VCaP (cell line): ENCODE results near the gene UBE2M.

ENCODE experiments used
- H3K27ac ChIP-seq: fragments of 450-650 bp; 2 replicates; pipeline ENCODE4 v1.5.1; 2017
- TF ChIP-seq, protein P1 (sequence below): fragments of 450-650 bp; conservative IDR thresholded peaks from 2 replicates; pipeline ENCODE4 v1.5.1; 2017; ENCODE audit warnings: mild to moderate bottlenecking, moderate library complexity

The UBE2M gene

DNA sequence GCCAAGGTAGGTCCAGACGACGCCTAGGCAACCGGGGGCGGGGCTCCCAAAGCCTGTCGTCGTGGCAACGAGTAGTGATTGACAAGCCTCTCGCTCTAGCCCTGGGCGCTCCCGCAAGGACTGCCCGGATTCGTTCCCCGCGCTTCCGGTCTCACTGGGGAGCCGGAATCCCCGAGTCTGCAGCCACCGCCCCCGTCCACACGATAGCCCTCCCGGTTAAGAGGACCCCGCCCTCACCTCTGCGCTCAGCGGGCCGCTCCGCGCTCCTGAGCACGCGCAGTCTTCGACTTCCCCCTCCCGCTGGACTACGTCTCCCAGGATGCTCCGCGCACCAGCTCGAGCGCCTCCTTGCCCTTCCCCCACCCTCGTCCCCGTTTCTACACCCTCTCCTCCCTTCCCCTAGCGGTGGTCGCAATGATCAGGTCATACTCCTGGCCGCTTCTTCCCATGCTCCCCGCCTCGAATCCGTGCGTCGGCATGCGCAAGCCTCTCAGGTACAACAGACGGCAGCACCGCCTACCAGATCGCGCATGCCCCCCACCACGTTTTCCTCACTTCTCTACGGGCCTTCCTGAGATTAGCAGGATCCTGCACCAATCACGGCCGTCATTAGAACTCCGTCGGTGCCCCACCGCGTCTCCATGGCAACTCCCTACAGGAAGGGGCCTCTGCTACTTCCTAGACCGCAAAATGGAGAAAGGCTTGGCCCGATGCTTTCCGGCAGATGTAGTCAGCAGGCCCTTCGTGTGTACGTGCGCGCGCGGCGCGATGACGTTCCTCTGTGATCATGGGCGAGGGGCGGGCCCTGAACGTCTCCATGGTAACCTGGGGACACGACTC is 14.6 kb upstream of the UBE2M start, which contains the start of gene MZF1:
TSS of gene MZF1 (minus strand) at position 518 of the 840 bp plus-strand sequence. CDS start 1,946 bp downstream, outside the sequence.
- TF ChIP-seq, protein P1, sequence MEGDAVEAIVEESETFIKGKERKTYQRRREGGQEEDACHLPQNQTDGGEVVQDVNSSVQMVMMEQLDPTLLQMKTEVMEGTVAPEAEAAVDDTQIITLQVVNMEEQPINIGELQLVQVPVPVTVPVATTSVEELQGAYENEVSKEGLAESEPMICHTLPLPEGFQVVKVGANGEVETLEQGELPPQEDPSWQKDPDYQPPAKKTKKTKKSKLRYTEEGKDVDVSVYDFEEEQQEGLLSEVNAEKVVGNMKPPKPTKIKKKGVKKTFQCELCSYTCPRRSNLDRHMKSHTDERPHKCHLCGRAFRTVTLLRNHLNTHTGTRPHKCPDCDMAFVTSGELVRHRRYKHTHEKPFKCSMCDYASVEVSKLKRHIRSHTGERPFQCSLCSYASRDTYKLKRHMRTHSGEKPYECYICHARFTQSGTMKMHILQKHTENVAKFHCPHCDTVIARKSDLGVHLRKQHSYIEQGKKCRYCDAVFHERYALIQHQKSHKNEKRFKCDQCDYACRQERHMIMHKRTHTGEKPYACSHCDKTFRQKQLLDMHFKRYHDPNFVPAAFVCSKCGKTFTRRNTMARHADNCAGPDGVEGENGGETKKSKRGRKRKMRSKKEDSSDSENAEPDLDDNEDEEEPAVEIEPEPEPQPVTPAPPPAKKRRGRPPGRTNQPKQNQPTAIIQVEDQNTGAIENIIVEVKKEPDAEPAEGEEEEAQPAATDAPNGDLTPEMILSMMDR: no peak
- H3K27ac ChIP-seq: peak within 1 kb of the TSS; percentile 99

GRCh38 chr19:58572026-58572817 is 13.8 kb upstream of the UBE2M start:
- peak overlapping the region; percentile 99 for H3K27ac ChIP-seq

GRCh38 chr19:58571575-58571947 is 13.2 kb upstream of the UBE2M start:
- H3K27ac ChIP-seq: peak overlapping the region; percentile 99
- TF ChIP-seq, protein P1: no peak

More at GRCh38 chr19:58572026-58572817, 13.8 kb upstream of the UBE2M start:
- TF ChIP-seq, protein P1: no peak

DNA sequence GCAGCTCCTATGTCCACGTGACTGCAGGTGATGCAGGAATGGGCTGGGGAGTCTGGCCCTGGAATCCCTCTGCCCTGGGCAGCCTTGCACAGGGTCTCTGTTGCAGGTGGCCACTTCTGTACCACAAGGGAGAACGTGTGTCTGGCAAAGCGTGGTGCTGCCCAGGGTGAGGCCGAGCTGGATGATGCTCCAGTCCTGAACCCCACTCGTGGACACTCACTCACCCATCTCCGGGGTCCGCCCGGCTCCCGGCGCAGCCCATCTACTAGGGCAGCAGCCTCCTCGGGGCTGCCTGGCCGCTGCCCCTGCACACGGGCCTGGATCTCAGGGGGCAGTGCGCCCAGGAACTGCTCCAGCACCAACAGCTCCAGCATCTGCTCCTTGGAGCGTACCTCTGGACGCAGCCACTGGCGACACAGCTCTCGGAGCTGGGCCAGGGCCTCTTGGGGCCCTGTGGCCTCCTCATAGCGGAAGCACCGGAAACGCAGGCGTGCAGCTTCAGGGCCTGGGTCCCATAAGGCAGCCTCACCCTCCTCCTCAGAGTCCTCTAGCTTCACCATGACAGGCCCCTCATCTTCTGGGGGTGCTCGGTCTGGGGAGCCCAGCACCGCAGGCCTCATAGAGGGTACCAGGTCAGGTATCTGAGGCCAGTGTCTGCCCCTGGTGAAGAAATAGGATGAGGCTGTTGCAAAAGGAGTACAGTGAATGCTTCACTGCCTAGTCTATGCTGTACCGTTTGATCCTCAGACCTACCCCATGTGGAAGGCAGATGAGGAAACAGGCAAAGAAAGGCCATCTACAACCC is 12.6 kb upstream of the UBE2M start:
- TF ChIP-seq, protein P1: no peak
- H3K27ac ChIP-seq: peak overlapping the region; percentile 99; the same call in 1 of the 2 replicates

- TF ChIP-seq, protein P1: no peak
- H3K27ac ChIP-seq: no peak overlapping the region
Measured at GRCh38 chr19:58569943-58570670, 11.7 kb upstream of the UBE2M start.

DNA sequence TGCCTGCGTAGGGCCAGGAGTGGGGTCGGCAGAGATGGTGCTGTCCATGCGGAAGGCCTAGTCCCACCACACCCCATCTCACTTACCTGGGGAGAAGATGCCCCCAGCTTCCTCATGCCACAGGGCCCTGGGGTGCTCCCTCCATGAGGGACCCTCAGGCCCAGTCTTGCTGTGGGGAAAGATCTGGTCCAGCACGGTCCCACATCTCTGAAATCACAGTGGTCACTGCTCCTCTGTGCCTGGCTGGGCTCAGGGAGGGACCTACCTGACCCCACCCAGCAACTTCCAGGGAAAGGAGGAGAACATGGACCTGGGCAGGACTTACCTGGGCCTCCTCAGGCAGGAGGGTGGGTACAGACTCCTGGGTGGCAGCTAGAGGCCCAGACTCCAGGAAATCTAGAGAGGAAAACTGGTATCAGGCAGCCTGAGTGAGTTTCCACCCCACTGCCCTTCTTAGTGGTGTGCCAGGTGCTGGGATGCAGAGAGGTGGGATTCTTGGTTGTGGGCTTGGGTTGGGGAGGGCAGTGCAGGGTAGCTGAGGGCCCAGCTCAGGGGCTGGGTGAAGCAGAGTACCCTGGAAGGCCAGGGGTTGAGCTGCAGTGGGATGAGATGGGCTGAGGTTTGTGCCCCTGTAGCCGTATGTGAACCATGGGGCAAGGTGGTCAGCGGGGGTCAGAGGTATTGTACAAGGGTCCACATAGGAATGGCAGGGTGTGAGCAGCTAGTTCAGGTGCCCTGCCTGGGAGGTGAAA is 11.0 kb upstream of the UBE2M start:
- TF ChIP-seq, protein P1: no peak
- H3K27ac ChIP-seq: no peak overlapping the region
